HepG2 (cell line): ENCODE measurements around the gene ARHGAP21. TPM values are rescaled to one million over a fixed set of nuclear protein-coding genes. Genes with fewer than 3 reads are reported as not detected.
"Not testable (repeated sequence)": the region's sequence is repeated elsewhere in the genome, so short reads cannot be mapped to it uniquely, and the experiment has no call there.

Experiments
- ATAC-seq: fragments of 200-7000 bp; cut with Tn5 transposase; 3 replicates; pipeline ENCODE4 v1.9.1; 2020; ENCODE audit warnings: mild to moderate bottlenecking, moderate library complexity
- BruUV-seq: library from RNA; stranded (reverse); fragments of 400-500 nt; replicated peaks from 2 replicates; lab custom pipeline; 2021; lab: Mats Ljungman, UMichigan
- CTCF ChIA-PET: fragments of 300-600 bp; formaldehyde crosslinking; extraction: SDS; loops from one replicate; lab custom pipeline; 2021; ENCODE audit warnings: low total read pairs, inconsistent platforms, low intra/inter-chr PET ratio; lab: Yijun Ruan, JAX
- POLR2A ChIA-PET: fragments of 350-600 bp; sonication (Branson Sonifier 250); formaldehyde crosslinking; loops from one replicate; lab custom pipeline; 2020; ENCODE audit warnings: antibody characterized with exemption, inconsistent platforms; lab: Yijun Ruan, JAX
- DNase-seq: peaks from one replicate; pipeline ENCODE4 v3.0.0-alpha.2; 2015; ENCODE audit warnings: low spot score
- FAIRE-seq: peaks from 3 replicates; lab custom pipeline; 2011; peaks lifted over from hg19 to GRCh38; lab: Jason Lieb, UNC
- H2AFZ ChIP-seq: one replicate; pipeline ENCODE4 v1.6.1; 2011; ENCODE audit warnings: low read length, inconsistent platforms
- H3K27ac ChIP-seq: fragments of 300-600 bp; 3 replicates; pipeline ENCODE4 v1.8.0; 2011; ENCODE audit warnings: mixed run types, mild to moderate bottlenecking, mixed read lengths, low read length, inconsistent platforms; ENCODE audit not compliant: insufficient read depth; ENCODE audit errors: extremely low read length
- H3K27me3 ChIP-seq, 2 experiments: fragments of 200-600 bp in 1 of 2; 2 replicates in 1 of 2; 3 replicates in 1 of 2; pipeline versions ENCODE4 v1.6.0 to v1.8.0; 2011; ENCODE audit warnings: low read length in 2 of 2, mild to moderate bottlenecking in 2 of 2, moderate library complexity in 2 of 2, inconsistent platforms in 1 of 2; ENCODE audit not compliant: insufficient read depth in 2 of 2, control insufficient read depth in 1 of 2
- H3K36me3 ChIP-seq, 2 experiments: fragments of 200-600 bp in 1 of 2; replicated peaks in 1 of 2; 2 replicates in 1 of 2; 3 replicates in 1 of 2; pipeline versions ENCODE4 v1.5.1 to v1.8.0; 2011; ENCODE audit warnings: low read length in 2 of 2, inconsistent platforms in 1 of 2; ENCODE audit not compliant: insufficient read depth in 2 of 2, control insufficient read depth in 1 of 2
- H3K4me1 ChIP-seq: 2 replicates; pipeline ENCODE4 v1.5.1; 2012; ENCODE audit warnings: low read length, inconsistent platforms; ENCODE audit not compliant: insufficient read depth
- H3K4me2 ChIP-seq: 2 replicates; pipeline ENCODE4 v1.6.0; 2011; ENCODE audit warnings: low read depth, low read length, inconsistent platforms
- H3K4me3 ChIP-seq, 3 experiments: fragments of 200-600 bp in 1 of 3; sonication (generic), shearing (Covaris generic) in 1 of 3; replicated peaks in 1 of 3; 2 replicates each; pipeline ENCODE4 v1.5.1; 2011 to 2016; ENCODE audit warnings: low read length in 3 of 3, inconsistent platforms in 2 of 3, low read depth in 2 of 3, mild to moderate bottlenecking in 2 of 3, control low read depth in 1 of 3, mixed read lengths in 1 of 3; ENCODE audit not compliant: insufficient read depth in 1 of 3
- H3K79me2 ChIP-seq: one replicate; pipeline ENCODE4 v1.6.1; 2011; ENCODE audit warnings: low read length, inconsistent platforms; ENCODE audit not compliant: insufficient read depth
- H3K9ac ChIP-seq: 2 replicates; pipeline ENCODE4 v1.6.0; 2011; ENCODE audit warnings: mild to moderate bottlenecking, low read depth, low read length, inconsistent platforms; ENCODE audit not compliant: insufficient read depth
- H3K9me3 ChIP-seq: 2 replicates; pipeline ENCODE4 v1.5.1; 2012; ENCODE audit warnings: mild to moderate bottlenecking, low read length
- H4K20me1 ChIP-seq: 2 replicates; pipeline ENCODE4 v1.6.0; 2011; ENCODE audit warnings: inconsistent platforms, mild to moderate bottlenecking, low read length, moderate library complexity; ENCODE audit not compliant: insufficient read depth
- CEBPB ChIP-seq: IDR thresholded peaks from 2 replicates; pipeline ENCODE4 v1.6.1; 2011; ENCODE audit warnings: low read depth, low read length, improper control_type of control experiment, borderline replicate concordance
- KMT2B ChIP-seq: IDR thresholded peaks from 2 replicates; pipeline ENCODE4 v1.6.1; 2016; ENCODE audit warnings: missing genetic modification reagents, missing compliant biosample characterization
- MAFF ChIP-seq: IDR thresholded peaks from 2 replicates; pipeline ENCODE4 v1.6.1; 2011; ENCODE audit warnings: low read depth, low read length, improper control_type of control experiment
- PAXIP1 ChIP-seq: sonication (generic); formaldehyde crosslinking; conservative IDR thresholded peaks from 2 replicates; pipeline ENCODE4 v1.4.0; 2020; ENCODE audit warnings: mild to moderate bottlenecking, missing genetic modification reagents, moderate library complexity
- PLRG1 ChIP-seq: fragments of 450-650 bp; conservative IDR thresholded peaks from 2 replicates; pipeline ENCODE4 v1.6.1; 2016
- SIN3A ChIP-seq: IDR thresholded peaks from 2 replicates; pipeline ENCODE4 v1.6.1; 2011; ENCODE audit warnings: low read depth, mild to moderate bottlenecking, control low read depth, low read length, borderline replicate concordance
- ZFP82 ChIP-seq: sonication (generic); formaldehyde crosslinking; IDR thresholded peaks from 2 replicates; pipeline ENCODE4 v1.5.1; 2020; ENCODE audit warnings: mild to moderate bottlenecking, missing genetic modification reagents, borderline replicate concordance
- ZNF12 ChIP-seq: sonication (generic); formaldehyde crosslinking; IDR thresholded peaks from 2 replicates; pipeline ENCODE4 v1.5.0; 2020; ENCODE audit warnings: missing genetic modification reagents
- ZNF225 ChIP-seq: sonication (generic); formaldehyde crosslinking; IDR thresholded peaks from 2 replicates; pipeline ENCODE4 v1.4.0; 2020; ENCODE audit warnings: mild to moderate bottlenecking, missing genetic modification reagents
- ZNF329 ChIP-seq: sonication (generic); formaldehyde crosslinking; IDR thresholded peaks from 2 replicates; pipeline ENCODE4 v1.9.0; 2021; ENCODE audit warnings: low read depth, mild to moderate bottlenecking, missing genetic modification reagents
- ZNF34 ChIP-seq: sonication (generic); formaldehyde crosslinking; IDR thresholded peaks from 2 replicates; pipeline ENCODE4 v1.4.0; 2020; ENCODE audit warnings: mild to moderate bottlenecking, missing genetic modification reagents, borderline replicate concordance
- ZNF367 ChIP-seq: sonication (generic); formaldehyde crosslinking; IDR thresholded peaks from 2 replicates; pipeline ENCODE4 v1.4.0; 2020; ENCODE audit warnings: missing genetic modification reagents, borderline replicate concordance
- WGBS: methylation state at CpG from one replicate; pipeline ENCODE4 v1.1.6; 2017; ENCODE audit warnings: low lambda C conversion rate; 5-methylcytosine and 5-hydroxymethylcytosine counted together
- in situ Hi-C: cut with HindIII; loops from 2 replicates; pipeline ENCODE4 v1.10.0; 2017; ENCODE audit warnings: low pct_unique_long_range_greater_than_20kb; ENCODE audit not compliant: extremely low pct_ligation_motif_present
- intact Hi-C: fragments of 100-400 bp; cut with micrococcal nuclease; formaldehyde crosslinking; loops from one replicate; pipeline ENCODE4 v1.10.0; 2022; ENCODE audit not compliant: unreplicated experiment
- polyA plus RNA-seq, 8 experiments: library from polyadenylated mRNA; depleted of rRNA in 3 of 8; stranded (reverse) in 7 of 8; unstranded in 1 of 8; fragments of >200 nt; fragmentation: Illumina TruSeq in 4 of 8; extraction: Trizol in 4 of 8; gene quantifications; 2 replicates each; pipeline versions ENCODE4 v1.2.1 to v1.2.3, GENCODE V29; 2011 to 2016; ENCODE audit warnings: low read depth in 4 of 8, missing spikeins in 1 of 8, mixed read lengths in 1 of 8; ENCODE audit not compliant: insufficient read depth in 1 of 8
- total RNA-seq, 5 experiments: library from RNA; depleted of rRNA; stranded (reverse); fragments of >200 nt; fragmentation: Illumina TruSeq; extraction: Trizol; gene quantifications; 2 replicates each; pipeline ENCODE4 v1.2.3, GENCODE V29; 2016; ENCODE audit warnings: low read depth in 1 of 5

Gene ARHGAP21
- total and polyA plus RNA-seq, 2 of the 13 experiments (the other 11 are each of a cell fraction or from before 2014, with no cell fraction given): 23.9 to 26.6 TPM

- TF ChIP-seq ZNF225 (no peak), ZNF367 (no peak), ZFP82 (CRISPR knock-in tag) (no peak)
Measured at GRCh38 chr10:24771943-24772694, 48.4 kb upstream of the ARHGAP21 start (continued).

- H3K4me2 ChIP-seq, H3K27me3 ChIP-seq, POLR2A ChIA-PET, H3K36me3 ChIP-seq, H4K20me1 ChIP-seq, H3K9me3 ChIP-seq, BruUV-seq, FAIRE-seq, H3K27ac ChIP-seq, ATAC-seq, H3K9ac ChIP-seq, H3K79me2 ChIP-seq, H3K4me3 ChIP-seq, DNase-seq, CTCF ChIA-PET, in situ Hi-C loops, intact Hi-C loops, H2AFZ ChIP-seq: not testable (repeated sequence)
- WGBS: no CpG with 5 or more reads among the region's 1 CpG
- H3K4me1 ChIP-seq: peaks cover 22% of the 10 kb centered on the region
Measured at GRCh38 chr10:24764991-24765390, 41.3 kb upstream of the ARHGAP21 start.

GRCh38 chr10:24762966-24763623 is 39.4 kb upstream of the ARHGAP21 start:
- Histone ChIP-seq H3K27ac (no peak overlapping the region), H3K4me3 (peak overlapping the region in 1 of 3 experiments; percentile 8; a peak in 1 of 6 replicates), H3K4me2 (peak overlapping the region; percentile 52), H2AFZ (no peak overlapping the region), H3K4me1 (peaks cover 22% of the 10 kb centered on the region), H3K9me3 (peaks cover 6% of the 10 kb centered on the region; the same call in 1 of the 2 replicates), H3K27me3 (no peaks in the 10 kb centered on the region), H3K79me2 (no peaks in the 10 kb centered on the region), H3K36me3 (no peaks in the 10 kb centered on the region), H4K20me1 (no peaks in the 10 kb centered on the region), H3K9ac (no peak overlapping the region)
- intact Hi-C loops (no loop called here), in situ Hi-C loops (no loop called here)
- CTCF ChIA-PET: no interaction called here
- ATAC-seq (peak; percentile 99), DNase-seq (peak; percentile 64), FAIRE-seq (peak; percentile 78)
- POLR2A ChIA-PET: interaction anchor here (0.7 kb wide), 1 partner anchor 118 kb away, joined by 4 read pairs; no protein-coding TSS in a partner anchor
- BruUV-seq: no TSS peak
- WGBS: 6% methylated on average over 2 of the region's 2 CpGs
- TF ChIP-seq MAFF (0 out of 2 replicates have a peak, but pooled peaks have one; percentile 9), PAXIP1 (CRISPR knock-in tag) (0 out of 2 replicates have a peak, but pooled peaks have one; percentile 31), CEBPB (no peak), PLRG1 (no peak), ZNF34 (CRISPR knock-in tag) (no peak), KMT2B (CRISPR knock-in tag) (no peak), SIN3A (no peak), ZNF12 (CRISPR knock-in tag) (no peak), ZNF329 (CRISPR knock-in tag) (no peak)
